Activated naive CD8-positive, alpha-beta T cell treated with anti-CD3 and anti-CD28 coated beads, Interleukin-2, amount 50 U/mL, for 16 hours (primary cell): Measurements from ENCODE around the gene REC114.
"Not testable (repeated sequence)": the region's sequence is repeated elsewhere in the genome, so short reads cannot be mapped to it uniquely, and the experiment has no call there.

Experiments
- DNase-seq: peaks from one replicate; pipeline ENCODE4 v3.0.0-alpha.2; 2020; ENCODE audit warnings: low read depth, low spot score

REC114 gene, protein sequence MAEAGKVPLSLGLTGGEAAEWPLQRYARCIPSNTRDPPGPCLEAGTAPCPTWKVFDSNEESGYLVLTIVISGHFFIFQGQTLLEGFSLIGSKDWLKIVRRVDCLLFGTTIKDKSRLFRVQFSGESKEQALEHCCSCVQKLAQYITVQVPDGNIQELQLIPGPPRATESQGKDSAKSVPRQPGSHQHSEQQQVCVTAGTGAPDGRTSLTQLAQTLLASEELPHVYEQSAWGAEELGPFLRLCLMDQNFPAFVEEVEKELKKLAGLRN

DNA sequence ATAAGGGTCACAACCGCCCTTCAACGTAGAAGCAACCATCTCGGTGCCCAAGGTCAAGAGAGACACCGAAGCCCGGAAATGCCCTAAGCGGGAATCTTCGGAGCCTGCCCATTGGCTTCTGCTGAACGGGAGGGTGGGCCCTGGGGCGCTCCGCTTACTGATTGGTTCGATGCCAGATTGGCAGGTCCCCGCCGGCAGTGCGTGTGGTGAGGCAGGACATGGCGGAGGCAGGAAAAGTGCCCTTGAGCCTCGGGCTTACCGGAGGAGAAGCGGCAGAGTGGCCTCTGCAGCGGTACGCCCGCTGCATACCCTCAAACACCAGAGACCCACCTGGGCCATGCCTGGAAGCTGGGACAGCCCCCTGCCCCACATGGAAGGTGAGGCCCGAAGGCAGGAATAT lies at the start of gene REC114:
Gene REC114, plus strand, starts transcription at position 197 of the 400 bp plus-strand sequence. Its CDS starts 22 bp downstream, at position 219.
- no peak for DNase-seq

DNA sequence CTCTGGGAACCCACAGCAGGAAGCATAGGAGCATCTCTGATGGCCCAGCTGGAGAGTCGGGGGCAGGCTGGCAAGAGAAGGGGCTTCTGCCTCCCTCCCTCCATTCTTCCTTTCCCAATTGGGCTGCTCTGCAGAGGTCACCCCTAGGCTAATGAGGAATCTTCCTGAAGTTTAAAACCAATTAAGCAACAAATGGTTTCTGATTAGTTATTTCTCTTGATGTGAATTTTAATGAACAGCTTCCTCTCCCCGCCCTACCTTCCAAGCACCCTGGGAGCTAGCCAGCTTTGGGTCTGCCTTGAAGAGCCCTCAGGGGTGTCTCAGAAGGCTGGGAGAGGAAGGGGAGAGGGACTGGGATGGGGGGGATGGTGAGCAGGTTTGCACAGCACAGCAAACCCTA lies 49.6 kb upstream of the REC114 start:
- no peak for DNase-seq

DNA sequence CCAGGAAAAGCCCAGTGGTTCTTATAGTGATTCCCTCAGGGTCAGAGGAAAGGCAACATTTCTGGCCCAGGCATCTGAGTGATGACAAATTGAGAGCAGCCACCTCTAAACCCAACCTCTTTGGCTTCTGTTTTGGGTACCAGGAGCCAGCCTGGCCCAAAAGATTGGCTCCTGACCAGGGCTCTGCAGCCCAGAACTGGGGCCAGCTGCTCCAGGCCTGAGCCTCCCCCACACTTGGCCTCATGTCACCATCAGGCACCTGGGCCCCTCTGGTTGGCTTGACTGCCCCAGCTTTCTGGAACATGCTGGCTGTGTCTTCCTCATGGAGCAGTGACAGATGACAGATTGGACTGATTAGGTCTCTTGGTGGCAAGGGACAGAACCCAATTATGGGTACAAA lies 48.2 kb upstream of the REC114 start:
- no peak for DNase-seq

DNA sequence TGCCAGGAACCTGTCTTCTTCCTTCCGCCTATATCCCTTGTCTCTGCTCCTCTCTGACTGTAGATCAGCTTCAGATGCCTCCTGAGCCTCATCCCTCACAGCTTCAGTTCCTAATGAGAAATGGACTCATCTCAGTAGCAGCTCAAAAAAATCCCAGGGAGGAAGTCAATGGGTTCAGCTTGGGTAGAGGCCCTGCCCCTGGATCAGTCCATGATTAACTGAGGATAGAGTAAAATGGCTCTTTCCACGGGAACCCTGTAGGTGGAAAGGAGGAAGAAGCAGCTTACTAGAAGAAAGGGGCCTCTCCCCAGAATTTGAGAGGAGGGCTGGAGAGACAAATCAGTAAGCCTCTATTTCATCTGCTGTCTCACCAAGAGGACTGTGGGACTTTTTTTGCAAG lies 47.3 kb upstream of the REC114 start:
- DNase-seq = no peak

DNA sequence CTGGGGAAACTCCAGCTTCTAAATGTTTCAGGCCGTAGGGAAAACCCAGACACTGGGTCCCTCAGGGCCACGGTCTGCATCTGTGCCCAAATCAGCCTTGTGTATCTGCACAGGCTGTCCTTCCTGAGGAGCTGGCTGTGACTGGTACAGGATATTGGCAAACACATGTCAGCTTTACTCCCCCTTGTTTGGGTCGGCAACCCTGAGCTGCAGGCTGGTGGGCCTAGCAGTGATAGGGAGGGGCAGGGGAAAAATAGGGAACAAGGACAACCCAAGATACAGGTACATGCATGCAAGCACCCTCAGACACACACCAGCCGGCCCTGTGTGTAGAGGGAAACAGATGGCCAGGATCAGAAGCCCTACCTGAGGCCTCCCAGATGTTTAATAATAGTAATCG lies 45.5 kb upstream of the REC114 start:
- DNase-seq = no peak

DNA sequence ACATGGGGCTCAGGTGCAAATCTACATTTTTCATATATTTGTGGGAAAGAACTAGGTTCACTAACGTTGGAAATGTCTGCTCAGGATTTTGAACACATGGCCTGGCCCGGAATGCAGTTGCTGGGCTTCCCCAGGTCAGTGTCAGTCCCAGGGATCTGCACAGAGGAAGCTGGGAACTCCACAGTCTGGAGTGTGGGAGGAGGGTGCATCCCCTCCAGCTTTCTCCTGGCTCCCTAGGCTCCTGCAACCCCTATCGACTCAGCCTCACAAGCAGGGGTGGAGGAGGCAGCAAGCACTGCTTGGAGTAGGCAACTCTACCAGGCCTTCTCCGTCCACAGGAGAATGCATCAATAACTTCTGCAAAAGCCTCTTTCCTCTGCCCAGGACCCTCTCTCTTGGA lies 44.1 kb upstream of the REC114 start:
- no peak for DNase-seq

DNA sequence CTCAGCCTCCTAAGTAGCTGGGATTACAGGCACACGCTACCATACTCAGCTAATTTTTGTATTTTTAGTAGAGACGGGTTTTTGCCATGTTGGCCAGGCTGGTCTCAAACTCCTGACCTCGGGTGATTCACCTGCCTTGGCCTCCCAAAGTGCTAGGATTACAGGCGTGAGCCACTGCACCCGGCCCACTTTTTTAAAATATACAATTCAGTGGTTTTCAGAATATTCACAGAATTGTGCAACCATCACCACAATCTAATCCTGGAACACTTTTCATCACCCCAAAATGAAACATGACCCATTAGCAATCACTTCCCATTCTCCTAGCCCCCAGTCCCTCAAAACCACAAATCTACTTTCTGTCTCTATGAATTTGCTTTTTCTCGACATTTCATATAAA lies 42.7 kb upstream of the REC114 start:
- not testable (repeated sequence) for DNase-seq

DNA sequence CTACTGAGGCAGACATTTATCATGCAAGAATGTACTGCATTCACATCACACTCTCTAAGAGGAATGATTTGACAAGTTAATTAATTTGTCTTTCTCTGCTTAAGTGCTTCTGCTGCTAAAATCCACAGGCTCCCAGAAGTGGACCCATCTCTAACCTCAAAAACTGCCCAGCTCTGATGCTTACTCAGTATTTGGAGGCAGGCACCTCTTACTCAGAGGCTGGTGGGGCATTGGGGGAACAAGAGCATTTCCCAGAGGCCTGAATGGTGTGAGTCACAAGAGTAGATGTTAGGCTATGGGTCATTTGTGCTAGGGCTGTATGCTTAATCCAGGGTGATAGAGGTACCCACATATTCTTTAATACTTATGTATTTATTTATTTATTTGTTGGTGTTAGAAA lies 39.8 kb upstream of the REC114 start:
- no peak for DNase-seq

DNA sequence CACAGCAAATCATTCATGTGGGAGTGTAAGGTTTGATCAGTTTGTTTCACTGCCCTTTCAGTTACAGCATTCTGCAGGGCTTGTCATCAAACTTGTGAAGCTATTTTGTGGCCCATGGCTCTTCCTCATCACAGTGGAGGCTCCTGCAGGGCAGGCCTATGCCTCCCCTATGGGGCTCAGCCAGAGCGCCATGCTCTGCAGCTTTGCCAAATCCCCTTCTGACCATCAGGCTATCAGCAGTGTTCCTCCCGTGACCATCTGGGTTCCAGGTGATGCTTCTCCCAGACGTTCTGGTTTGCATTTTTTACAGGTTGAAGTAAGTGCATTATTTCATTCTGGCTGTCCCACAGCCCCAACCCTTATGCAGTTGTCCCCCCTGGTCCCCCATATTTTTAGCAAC lies 28.1 kb upstream of the REC114 start:
- no peak for DNase-seq

DNA sequence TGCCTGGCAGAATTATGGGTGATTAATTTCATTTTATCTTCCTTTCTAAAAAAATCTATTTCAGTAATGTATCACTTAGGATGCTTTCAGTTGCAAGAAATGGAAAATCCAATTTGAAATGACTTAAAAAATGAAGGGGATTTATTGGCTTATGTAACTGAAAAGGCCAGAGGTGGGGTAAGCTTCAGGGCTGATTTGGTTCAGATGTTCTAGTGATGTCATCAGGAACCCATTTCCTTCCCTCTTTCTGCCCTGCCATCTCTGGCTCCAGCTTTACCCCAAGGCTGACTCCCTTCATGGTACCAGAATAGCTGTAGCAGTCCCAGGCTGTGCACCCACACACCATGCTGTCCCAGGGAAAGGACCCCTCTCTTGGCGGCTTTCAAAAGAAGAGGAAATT lies 18.5 kb upstream of the REC114 start:
- DNase-seq = no peak

DNA sequence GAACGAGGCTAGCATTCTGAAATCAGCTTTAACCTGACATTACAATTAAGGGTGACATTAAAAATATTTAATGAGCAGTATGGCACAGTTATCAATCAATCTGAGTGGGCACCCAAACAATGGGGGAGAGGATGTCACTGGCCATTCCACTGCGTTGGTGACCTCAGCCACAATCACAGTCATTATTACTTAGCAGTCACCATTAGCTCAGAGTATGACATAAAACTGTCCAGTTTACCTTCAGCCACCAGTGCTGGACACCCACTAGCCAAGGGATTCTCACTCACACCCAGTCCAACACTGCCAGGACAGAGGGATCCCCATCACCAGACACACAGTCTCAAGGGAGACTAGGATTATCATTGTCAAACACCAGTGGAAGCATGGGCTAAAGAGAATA lies 17.5 kb upstream of the REC114 start:
- no peak for DNase-seq

DNA sequence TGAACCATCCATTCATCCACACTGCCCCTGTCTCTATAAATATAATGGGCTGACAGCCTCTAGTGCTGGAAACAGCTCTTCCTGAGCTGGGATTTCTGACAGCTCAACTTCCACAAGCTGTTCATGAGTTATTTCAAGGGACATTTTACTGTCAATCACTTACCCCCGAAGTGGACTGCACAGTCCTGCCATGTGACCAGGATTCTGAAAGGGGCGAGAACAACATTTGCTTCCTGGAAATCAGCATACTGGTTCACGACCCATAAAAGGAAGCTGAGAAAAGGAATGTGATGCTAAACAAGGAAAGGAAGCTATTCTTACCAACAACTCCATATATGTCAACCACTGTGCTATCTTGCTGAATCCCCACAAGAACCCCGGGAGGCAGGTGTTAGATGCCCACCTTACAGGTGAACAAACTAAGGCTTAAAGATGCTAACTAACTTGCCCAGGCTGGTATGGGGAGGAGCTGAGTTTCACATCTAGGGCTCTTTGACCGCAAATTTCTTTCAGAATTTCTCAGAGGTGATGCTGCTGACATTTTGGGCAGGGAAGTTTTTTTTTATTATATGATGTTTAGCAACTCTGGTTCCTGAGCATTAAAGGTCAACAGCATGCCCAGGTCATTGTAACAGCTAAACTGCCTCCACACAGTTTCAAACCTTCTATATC lies 16.5 kb upstream of the REC114 start:
- no peak for DNase-seq

DNA sequence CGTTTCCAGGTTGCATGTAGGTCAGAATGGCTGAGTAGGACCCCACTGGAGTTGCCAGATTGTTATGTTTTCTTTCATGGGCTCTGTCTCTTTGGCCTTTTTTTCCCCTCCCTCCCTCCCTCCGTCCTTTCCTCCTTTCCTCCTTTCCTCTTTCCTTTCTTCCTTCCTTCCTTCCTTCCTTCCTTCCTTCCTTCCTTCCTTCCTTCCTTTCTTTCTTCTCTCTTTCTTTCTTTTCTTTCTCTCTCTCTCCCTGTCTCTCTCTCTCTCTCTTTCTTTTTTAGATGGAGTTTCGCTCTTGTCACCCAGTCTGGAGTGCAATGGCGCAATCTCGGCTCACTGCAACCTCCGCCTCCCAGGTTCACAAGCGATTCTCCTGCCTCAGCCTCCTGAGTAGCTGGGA lies 11.6 kb upstream of the REC114 start:
- not testable (repeated sequence) for DNase-seq

DNA sequence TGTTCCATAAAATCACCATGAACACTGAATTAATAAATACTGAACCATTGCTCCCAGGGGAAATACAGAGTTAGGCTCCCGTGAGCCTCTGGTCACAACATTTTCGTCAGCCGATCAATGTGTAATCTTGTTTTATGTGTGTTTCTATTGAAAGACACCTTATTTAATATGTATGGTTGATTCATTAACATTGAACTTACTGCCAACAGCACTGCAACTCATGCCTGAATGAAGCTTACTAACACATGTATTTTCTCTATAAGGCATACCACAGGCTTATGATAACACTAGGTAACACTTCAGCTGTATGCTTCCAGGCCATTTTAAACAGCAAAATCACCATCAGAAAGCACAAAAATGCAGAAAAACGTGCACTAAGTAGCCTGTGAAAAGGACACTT lies 9.1 kb upstream of the REC114 start:
- DNase-seq = no peak

DNA sequence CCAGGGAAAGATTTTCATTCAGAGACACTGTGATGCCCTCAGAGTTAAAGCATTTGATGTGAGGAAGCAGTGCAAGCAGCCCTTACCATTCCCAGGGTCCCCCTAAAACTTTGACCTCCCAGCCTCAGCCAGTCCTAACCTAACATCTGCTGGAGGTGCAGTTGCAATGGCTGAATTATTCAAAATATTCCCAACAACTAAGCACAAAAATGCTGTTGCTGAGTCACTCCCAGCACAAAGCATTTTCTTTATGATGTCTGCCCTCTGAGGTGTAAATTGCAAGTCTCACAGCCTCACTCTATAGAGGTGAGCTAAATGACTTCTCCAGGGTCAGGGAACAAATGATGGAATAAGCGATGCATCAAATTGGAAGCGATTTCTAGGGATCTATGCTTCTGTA lies 6.4 kb upstream of the REC114 start:
- no peak for DNase-seq

DNA sequence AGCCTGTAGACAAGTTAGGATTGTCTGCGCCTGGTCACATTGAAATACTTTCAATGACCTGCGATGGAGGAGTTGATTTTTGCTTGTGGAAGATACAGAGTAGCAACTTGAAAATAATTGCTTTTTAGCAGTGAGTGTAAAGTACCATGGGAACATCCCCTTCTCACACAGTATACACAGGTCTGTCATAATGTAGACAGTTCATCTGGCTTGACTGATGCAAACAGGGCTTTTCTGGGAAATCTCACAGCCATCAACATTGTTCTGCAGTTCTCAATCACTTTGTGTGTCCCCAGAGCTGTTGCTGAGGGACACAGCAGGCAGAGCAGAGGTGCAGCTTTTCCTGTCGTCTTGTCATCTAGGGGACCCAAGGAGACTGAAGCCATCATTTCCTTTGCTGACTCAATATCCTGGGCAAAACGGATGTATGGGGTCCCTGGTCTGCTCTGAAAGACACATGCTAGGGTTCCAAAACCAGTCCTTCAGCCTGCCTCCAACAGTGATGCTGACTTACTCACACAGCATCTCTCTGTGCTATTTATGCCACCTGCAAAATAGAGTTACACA lies 5.3 kb upstream of the REC114 start:
- DNase-seq = no peak

DNA sequence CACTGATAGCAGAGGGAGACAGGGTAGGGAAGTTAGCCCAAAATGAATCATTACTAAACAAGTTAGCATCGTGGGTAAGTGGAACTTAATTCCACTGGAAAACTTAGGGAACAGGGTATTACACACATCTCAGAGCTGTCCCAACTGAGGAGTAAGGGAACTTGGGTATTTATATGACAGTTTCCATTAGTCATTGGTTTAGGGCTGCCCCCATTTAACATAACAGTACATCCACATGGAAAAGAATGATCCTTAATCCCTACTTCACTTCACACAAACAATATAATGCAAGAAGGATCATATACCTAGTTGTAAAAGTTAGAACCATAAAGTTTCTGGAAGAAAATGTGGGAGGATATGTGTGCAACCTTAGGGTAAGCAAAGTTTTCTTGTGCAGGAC lies 4.3 kb upstream of the REC114 start:
- DNase-seq = no peak

DNA sequence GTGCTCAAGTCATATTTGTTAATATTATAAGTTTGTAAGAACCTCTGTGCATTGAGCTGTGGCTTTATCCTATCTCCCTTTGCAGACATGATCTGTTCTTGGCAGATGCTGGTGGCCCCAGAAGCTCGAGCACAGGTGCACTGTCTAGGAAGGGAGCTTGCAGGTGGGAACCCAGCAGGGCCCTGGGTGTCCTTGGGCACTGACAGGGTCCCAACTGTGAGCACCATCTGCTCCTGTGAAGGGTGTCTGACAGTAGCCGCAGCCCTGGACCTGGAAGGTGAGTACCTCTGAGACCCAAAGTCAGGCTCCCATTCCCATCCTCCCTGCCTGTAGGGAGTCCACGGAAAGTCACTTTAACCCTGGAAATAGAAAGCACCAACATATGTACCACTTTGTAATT lies 2.4 kb upstream of the REC114 start:
- no peak for DNase-seq

DNA sequence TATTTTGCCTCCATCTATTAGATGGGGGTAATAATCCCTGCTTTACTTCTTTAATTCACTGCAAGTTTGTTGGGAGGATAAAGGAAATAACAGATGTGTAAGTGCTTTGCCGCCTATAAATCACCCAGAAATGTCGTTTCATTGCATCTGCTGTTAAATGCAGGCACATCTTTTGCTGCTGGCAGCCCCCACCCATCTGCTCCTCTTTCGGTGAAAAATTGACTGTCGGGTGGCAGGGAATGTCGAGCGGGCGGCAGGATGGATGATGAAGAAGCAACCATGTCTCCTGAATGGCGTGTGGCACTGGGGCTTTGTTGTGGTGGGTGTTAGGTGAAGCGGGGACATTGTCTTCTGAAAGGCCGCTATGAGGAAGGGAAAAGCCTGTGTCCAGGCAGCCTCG lies 543 bp upstream of the REC114 start:
- no peak for DNase-seq

DNA sequence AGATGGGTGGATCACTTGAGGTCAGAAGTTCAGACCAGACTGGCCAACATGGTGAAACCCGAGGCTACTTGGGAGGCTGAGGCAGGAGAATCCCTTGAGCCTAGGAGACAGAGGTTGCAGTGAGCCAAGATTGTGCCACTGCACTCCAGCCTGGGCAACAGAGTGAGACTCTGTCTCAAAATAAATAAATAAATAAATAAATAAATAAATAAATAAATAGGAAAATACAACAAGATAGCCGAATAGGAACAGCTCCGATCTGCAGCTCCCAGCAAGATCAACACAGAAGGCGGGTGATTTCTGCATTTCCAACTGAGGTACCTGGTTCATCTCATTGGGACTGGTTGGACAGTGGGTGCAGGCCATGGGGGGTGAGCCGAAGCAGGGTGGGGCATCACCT lies 4.5 kb downstream of the REC114 start:
- not testable (repeated sequence) for DNase-seq

DNA sequence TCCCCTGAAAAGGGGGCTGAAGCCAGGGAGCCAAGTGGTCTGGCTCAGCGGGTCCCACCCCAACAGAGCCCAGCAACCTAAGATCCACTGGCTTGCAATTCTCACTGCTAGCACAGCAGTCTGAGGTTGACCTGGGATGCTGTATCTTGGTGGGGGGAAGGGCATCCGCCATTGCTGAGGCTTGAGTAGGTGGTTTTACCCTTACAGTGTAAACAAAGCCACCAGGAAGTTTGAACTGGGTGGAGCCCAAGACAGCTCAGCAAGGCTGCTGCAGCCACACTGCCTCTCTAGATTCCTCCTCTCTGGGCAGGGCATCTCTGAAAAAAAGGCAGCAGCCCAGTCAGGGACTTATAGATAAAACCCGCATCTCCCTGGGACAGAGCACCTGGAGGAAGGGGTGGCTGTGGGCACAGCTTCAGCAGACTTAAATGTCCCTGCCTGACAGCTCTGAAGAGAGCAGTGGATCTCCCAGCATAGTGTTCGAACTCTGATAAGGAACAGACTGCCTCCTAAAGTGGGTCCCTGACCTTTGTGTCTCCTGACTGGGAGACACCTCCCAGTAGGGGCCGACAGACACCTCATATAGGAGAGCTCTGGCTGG lies 5.3 kb downstream of the REC114 start:
- DNase-seq = not testable (repeated sequence)

DNA sequence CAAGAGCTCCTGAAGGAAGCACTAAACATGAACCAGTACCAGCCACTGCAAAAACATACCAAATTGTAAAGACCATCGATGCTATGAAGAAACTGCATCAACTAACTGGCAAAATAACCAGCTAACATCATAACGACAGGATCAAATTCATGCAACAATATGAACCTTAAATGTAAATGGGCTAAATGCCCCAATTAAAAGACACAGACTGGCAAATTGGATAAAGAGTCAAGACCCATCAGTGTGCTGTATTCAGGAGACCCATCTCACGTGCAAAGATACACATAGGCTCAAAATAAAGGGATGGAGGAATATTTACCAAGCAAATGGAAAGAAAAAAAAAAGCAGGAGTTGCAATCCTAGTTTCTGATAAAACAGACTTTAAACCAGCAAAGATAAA lies 7.0 kb downstream of the REC114 start:
- DNase-seq = not testable (repeated sequence)

DNA sequence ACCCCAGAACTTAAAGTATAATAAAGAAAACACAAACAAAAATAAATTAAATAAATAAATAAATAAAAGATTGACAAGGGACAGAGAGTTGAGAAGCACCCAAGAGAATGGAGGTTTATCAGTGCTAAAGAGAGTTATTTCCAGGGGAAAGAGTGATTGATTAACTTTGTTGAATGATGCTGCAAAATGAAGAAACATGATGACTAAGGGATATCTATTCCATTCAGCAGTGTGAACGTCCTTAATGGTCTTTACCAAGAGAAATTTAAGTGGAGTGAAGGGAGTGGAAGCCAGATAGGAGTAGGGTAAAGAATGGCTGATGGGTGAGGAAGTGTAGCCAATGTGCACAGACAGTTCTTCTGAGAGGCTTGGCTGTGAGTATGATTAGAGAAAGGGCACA lies 11.1 kb downstream of the REC114 start:
- DNase-seq = no peak
